HFFc6 (cell line): ENCODE results near the gene LRP2. TPM values are rescaled to one million over a fixed set of nuclear protein-coding genes. Genes with fewer than 3 reads are reported as not detected.

Experiments
- DNase-seq: peaks from one replicate; pipeline ENCODE4 v3.0.0-alpha.2; 2018
- H3K27ac Mint-ChIP-seq: 2 replicates; pipeline ENCODE4 v1.8.0; 2020; ENCODE audit warnings: mild to moderate bottlenecking, mixed read lengths
- H3K27me3 Mint-ChIP-seq: 2 replicates; pipeline ENCODE4 v1.8.0; 2021; ENCODE audit warnings: mild to moderate bottlenecking, moderate library complexity, mixed read lengths; ENCODE audit not compliant: insufficient read depth
- H3K36me3 Mint-ChIP-seq: 2 replicates; pipeline ENCODE4 v1.8.0; 2021; ENCODE audit warnings: low read depth, mixed read lengths
- H3K4me1 Mint-ChIP-seq: 2 replicates; pipeline ENCODE4 v1.8.0; 2020; ENCODE audit warnings: low read depth, mixed read lengths
- H3K4me3 Mint-ChIP-seq: 2 replicates; pipeline ENCODE4 v1.8.0; 2020; ENCODE audit warnings: mild to moderate bottlenecking, moderate library complexity, mixed read lengths
- H3K9me3 Mint-ChIP-seq: 2 replicates; pipeline ENCODE4 v1.8.0; 2020; ENCODE audit warnings: mild to moderate bottlenecking, mixed read lengths
- total RNA-seq, 6 experiments: library from RNA; stranded (reverse); fragmentation: NEBNext Ultra II Directional; extraction: Animal tissue kit (Norgen Biotek cat#: 25700); gene quantifications; 2 replicates in 1 of 6; 3 replicates in 5 of 6; pipeline ENCODE4 v1.2.3, GENCODE V29; 2021
- TF ChIP-seq, protein P1 (sequence below): fragments of 200-600 bp; sonication (generic); IDR thresholded peaks from 2 replicates; pipeline ENCODE4 v1.5.0; 2021; ENCODE audit warnings: antibody characterized with exemption, mild to moderate bottlenecking

LRP2 gene
- total RNA-seq, 6 experiments from 2014 or later, result not detected

GRCh38 chr2:169302364-169302763 lies 60.0 kb downstream of the LRP2 start:
- H3K9me3 Mint-ChIP-seq, result peaks cover 9% of the 10 kb centered on the region
- TF ChIP-seq, protein P1, sequence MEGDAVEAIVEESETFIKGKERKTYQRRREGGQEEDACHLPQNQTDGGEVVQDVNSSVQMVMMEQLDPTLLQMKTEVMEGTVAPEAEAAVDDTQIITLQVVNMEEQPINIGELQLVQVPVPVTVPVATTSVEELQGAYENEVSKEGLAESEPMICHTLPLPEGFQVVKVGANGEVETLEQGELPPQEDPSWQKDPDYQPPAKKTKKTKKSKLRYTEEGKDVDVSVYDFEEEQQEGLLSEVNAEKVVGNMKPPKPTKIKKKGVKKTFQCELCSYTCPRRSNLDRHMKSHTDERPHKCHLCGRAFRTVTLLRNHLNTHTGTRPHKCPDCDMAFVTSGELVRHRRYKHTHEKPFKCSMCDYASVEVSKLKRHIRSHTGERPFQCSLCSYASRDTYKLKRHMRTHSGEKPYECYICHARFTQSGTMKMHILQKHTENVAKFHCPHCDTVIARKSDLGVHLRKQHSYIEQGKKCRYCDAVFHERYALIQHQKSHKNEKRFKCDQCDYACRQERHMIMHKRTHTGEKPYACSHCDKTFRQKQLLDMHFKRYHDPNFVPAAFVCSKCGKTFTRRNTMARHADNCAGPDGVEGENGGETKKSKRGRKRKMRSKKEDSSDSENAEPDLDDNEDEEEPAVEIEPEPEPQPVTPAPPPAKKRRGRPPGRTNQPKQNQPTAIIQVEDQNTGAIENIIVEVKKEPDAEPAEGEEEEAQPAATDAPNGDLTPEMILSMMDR, result no peak
- no peak overlapping the region for H3K27ac Mint-ChIP-seq
- H3K4me3 Mint-ChIP-seq, result no peak overlapping the region
- no peak for DNase-seq
- no peaks in the 10 kb centered on the region for H3K36me3 Mint-ChIP-seq
- no peaks in the 10 kb centered on the region for H3K4me1 Mint-ChIP-seq
- no peaks in the 10 kb centered on the region; the same call in 1 of the 2 replicates for H3K27me3 Mint-ChIP-seq

GRCh38 chr2:169301596-169302335 lies 60.6 kb downstream of the LRP2 start:
- Mint-ChIP-seq H3K36me3 (no peaks in the 10 kb centered on the region), H3K27me3 (no peaks in the 10 kb centered on the region; the same call in 1 of the 2 replicates), H3K9me3 (peaks cover 13% of the 10 kb centered on the region), H3K4me1 (no peaks in the 10 kb centered on the region), H3K27ac (no peak overlapping the region), H3K4me3 (no peak overlapping the region)
- TF ChIP-seq, protein P1, result no peak
- no peak for DNase-seq

- no peak overlapping the region for H3K4me3 Mint-ChIP-seq
- no peaks in the 10 kb centered on the region; the same call in 1 of the 2 replicates for H3K27me3 Mint-ChIP-seq
- no peaks in the 10 kb centered on the region for H3K4me1 Mint-ChIP-seq
Measured at GRCh38 chr2:169300636-169301530, 61.5 kb downstream of the LRP2 start.

DNA sequence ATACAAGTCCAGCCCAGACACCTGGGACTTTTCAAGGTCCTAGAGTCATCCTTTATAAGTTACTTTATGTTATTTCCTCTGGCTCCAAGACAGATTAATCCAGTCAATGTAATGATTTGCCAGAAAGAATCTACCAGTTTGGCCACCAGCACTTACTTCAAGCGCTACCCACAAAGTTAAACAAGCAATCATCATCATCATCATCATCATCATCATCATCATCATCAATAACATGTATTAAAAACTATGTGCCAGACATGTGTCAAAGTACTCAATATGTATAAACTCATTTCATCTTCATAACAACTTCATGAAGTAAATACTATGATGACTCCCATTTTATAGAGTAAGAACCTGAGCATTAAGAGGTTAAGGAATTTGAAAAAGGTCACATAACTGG lies 64.3 kb downstream of the LRP2 start:
- Mint-ChIP-seq H3K27ac (no peak overlapping the region), H3K4me1 (no peaks in the 10 kb centered on the region), H3K4me3 (no peak overlapping the region), H3K27me3 (no peaks in the 10 kb centered on the region; the same call in 1 of the 2 replicates), H3K9me3 (peaks cover 21% of the 10 kb centered on the region; the same call in 1 of the 2 replicates), H3K36me3 (0 out of 2 replicates have a peak, but pooled peaks cover 3% of the 10 kb centered on the region)
- TF ChIP-seq, protein P1, result no peak
- DNase-seq, result no peak

More at GRCh38 chr2:169300636-169301530, 61.5 kb downstream of the LRP2 start:
- TF ChIP-seq, protein P1, result no peak
- Mint-ChIP-seq H3K9me3 (peaks cover 18% of the 10 kb centered on the region), H3K36me3 (no peaks in the 10 kb centered on the region), H3K27ac (no peak overlapping the region)
- DNase-seq, result no peak

- Mint-ChIP-seq H3K27me3 (no peaks in the 10 kb centered on the region; the same call in 1 of the 2 replicates), H3K4me3 (no peak overlapping the region), H3K9me3 (peaks cover 20% of the 10 kb centered on the region), H3K4me1 (no peaks in the 10 kb centered on the region), H3K36me3 (peaks cover 5% of the 10 kb centered on the region; the same call in 1 of the 2 replicates), H3K27ac (no peak overlapping the region)
- DNase-seq, result no peak
- TF ChIP-seq, protein P1, result no peak
Measured at GRCh38 chr2:169294001-169294675, 68.2 kb downstream of the LRP2 start.
